Mesendoderm (in vitro differentiated cells): ENCODE data around the gene PARD3B.

Experiments used
- DNase-seq: peaks from one replicate; pipeline ENCODE4 v3.0.0; 2013
- H2AK5ac ChIP-seq: 2 replicates; pipeline ENCODE4 v1.6.1; 2013; ENCODE audit warnings: low read length, inconsistent platforms
- H2BK120ac ChIP-seq: 2 replicates; pipeline ENCODE4 v1.6.1; 2013; ENCODE audit warnings: low read depth, mild to moderate bottlenecking, low read length, moderate library complexity, mixed read lengths
- H2BK15ac ChIP-seq: replicated peaks from 2 replicates; pipeline ENCODE4 v1.6.1; 2013; ENCODE audit warnings: low read depth, mild to moderate bottlenecking, moderate library complexity
- H2BK5ac ChIP-seq: 2 replicates; pipeline ENCODE4 v1.6.1; 2013; ENCODE audit warnings: low read length, inconsistent platforms
- H3K18ac ChIP-seq: 2 replicates; pipeline ENCODE4 v1.6.1; 2013; ENCODE audit warnings: mild to moderate bottlenecking, low read length, mixed read lengths
- H3K23ac ChIP-seq: one replicate; pipeline ENCODE4 v1.6.1; 2013; ENCODE audit warnings: low read length
- H3K27ac ChIP-seq: 2 replicates; pipeline ENCODE4 v1.5.1; 2013; ENCODE audit warnings: low read depth, mild to moderate bottlenecking, inconsistent platforms, low read length, moderate library complexity
- H3K27me3 ChIP-seq: 2 replicates; pipeline ENCODE4 v1.6.1; 2013; ENCODE audit warnings: low read length, control low read depth, mild to moderate bottlenecking, inconsistent platforms; ENCODE audit not compliant: insufficient read depth, poor library complexity
- H3K36me3 ChIP-seq: 2 replicates; pipeline ENCODE4 v1.6.1; 2013; ENCODE audit warnings: low read length, inconsistent platforms; ENCODE audit not compliant: control insufficient read depth, insufficient read depth
- H3K4ac ChIP-seq: one replicate; pipeline ENCODE4 v1.6.1; 2013; ENCODE audit warnings: low read depth, mild to moderate bottlenecking, low read length, moderate library complexity
- H3K4me1 ChIP-seq: 2 replicates; pipeline ENCODE4 v1.6.1; 2013; ENCODE audit warnings: low read depth, low read length, inconsistent platforms; ENCODE audit not compliant: control insufficient read depth
- H3K4me2 ChIP-seq: 2 replicates; pipeline ENCODE4 v1.6.1; 2013; ENCODE audit warnings: low read length
- H3K4me3 ChIP-seq: 2 replicates; pipeline ENCODE4 v1.5.1; 2013; ENCODE audit warnings: mild to moderate bottlenecking, low read length
- H3K56ac ChIP-seq: one replicate; pipeline ENCODE4 v1.6.1; 2013; ENCODE audit warnings: low read length
- H3K79me1 ChIP-seq: 2 replicates; pipeline ENCODE4 v1.6.1; 2013; ENCODE audit warnings: low read length, inconsistent platforms
- H3K79me2 ChIP-seq: 2 replicates; pipeline ENCODE4 v1.6.1; 2013; ENCODE audit warnings: mild to moderate bottlenecking, low read length; ENCODE audit not compliant: control insufficient read depth, insufficient read depth
- H3K9ac ChIP-seq: 2 replicates; pipeline ENCODE4 v1.6.1; 2013; ENCODE audit warnings: low read length, inconsistent platforms
- H4K5ac ChIP-seq: one replicate; pipeline ENCODE4 v1.6.1; 2013; ENCODE audit warnings: low read length
- H4K8ac ChIP-seq: one replicate; pipeline ENCODE4 v1.6.1; 2013; ENCODE audit warnings: low read depth, mild to moderate bottlenecking, control low read depth, low read length, moderate library complexity
- WGBS: extraction: QIAGEN DNeasy Blood & Tissue Kit; methylation state at CpG from one replicate; pipeline ENCODE4 v1.1.7; 2013; ENCODE audit warnings: low lambda C conversion rate, missing lambda C conversion rate; ENCODE audit not compliant: insufficient coverage; ENCODE audit errors: extremely low coverage; 5-methylcytosine and 5-hydroxymethylcytosine counted together

The PARD3B gene

DNA sequence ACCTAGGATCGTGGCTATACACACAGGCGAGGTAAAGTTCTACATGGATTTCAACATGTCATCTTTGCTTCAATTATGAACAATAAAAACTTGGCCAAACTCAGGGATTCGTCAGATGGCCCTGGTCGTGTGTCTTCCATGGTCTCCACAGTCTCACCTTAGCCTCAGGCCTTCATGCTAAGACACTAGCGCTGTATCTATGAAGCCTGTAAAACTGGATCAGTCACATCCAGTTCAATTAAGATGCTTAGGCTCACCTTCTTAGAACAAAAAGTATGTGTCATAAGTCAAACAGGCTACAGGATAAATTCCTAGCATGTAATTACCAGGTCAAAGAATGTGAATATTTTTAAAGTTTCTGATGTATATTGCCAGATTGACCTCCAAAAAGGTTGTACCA is 1023.3 kb downstream of the PARD3B start:
- H3K56ac ChIP-seq, result no peak overlapping the region
- H4K8ac ChIP-seq, result no peak overlapping the region
- H2BK5ac ChIP-seq, result no peak overlapping the region
- H3K23ac ChIP-seq, result no peak overlapping the region
- no CpG with 5 or more reads among the region's 5 CpGs for WGBS
- H4K5ac ChIP-seq, result no peak overlapping the region
- H2AK5ac ChIP-seq, result no peak overlapping the region
- H3K9ac ChIP-seq, result no peak overlapping the region
- H3K27ac ChIP-seq, result no peak overlapping the region
- H3K4me2 ChIP-seq, result no peak overlapping the region
- H3K36me3 ChIP-seq, result no peaks in the 10 kb centered on the region
- no peaks in the 10 kb centered on the region for H3K79me2 ChIP-seq
- H3K4me3 ChIP-seq, result no peak overlapping the region
- H3K18ac ChIP-seq, result no peak overlapping the region
- DNase-seq, result no peak
- no peak overlapping the region for H2BK120ac ChIP-seq
- H3K27me3 ChIP-seq, result no peaks in the 10 kb centered on the region
- no peak overlapping the region for H2BK15ac ChIP-seq
- H3K4me1 ChIP-seq, result no peaks in the 10 kb centered on the region
- no peaks in the 10 kb centered on the region for H3K79me1 ChIP-seq
- no peak overlapping the region for H3K4ac ChIP-seq

DNA sequence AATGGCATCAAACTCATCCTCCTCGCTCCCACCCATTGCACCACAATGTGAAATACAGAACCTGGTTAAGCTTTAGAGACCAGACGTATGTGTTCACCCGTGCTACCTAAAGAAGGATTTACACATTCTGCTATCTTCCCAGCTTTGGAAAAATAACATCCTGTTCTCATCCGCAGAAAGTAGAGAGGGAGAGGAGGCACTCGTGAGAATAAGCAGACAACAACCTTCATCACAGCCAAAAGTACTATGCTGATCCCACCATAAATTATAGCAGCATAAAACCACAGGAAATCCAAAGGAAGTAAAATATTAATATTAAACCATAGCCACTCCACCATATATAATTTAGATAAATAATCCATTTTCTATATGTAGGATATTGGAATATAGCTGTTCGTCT is 1025.4 kb downstream of the PARD3B start:
- H3K79me2 ChIP-seq, result no peaks in the 10 kb centered on the region
- H3K4ac ChIP-seq, result no peak overlapping the region
- DNase-seq, result no peak
- no peak overlapping the region for H2BK120ac ChIP-seq
- no peak overlapping the region for H3K4me3 ChIP-seq
- no peak overlapping the region for H3K9ac ChIP-seq
- no peak overlapping the region for H3K27ac ChIP-seq
- no peaks in the 10 kb centered on the region for H3K4me1 ChIP-seq
- H4K8ac ChIP-seq, result no peak overlapping the region
- H3K56ac ChIP-seq, result no peak overlapping the region
- H3K79me1 ChIP-seq, result no peaks in the 10 kb centered on the region
- H3K23ac ChIP-seq, result no peak overlapping the region
- H3K36me3 ChIP-seq, result no peaks in the 10 kb centered on the region
- H2BK5ac ChIP-seq, result no peak overlapping the region
- no peak overlapping the region for H2BK15ac ChIP-seq
- H3K27me3 ChIP-seq, result no peaks in the 10 kb centered on the region
- no peak overlapping the region for H4K5ac ChIP-seq
- no peak overlapping the region for H3K4me2 ChIP-seq
- H3K18ac ChIP-seq, result no peak overlapping the region
- no peak overlapping the region for H2AK5ac ChIP-seq
- WGBS, result no CpG with 5 or more reads among the region's 6 CpGs

GRCh38 chr2:205571360-205571959 is 1026.2 kb downstream of the PARD3B start:
- H3K27ac ChIP-seq, result no peak overlapping the region
- no peak overlapping the region for H2BK5ac ChIP-seq
- H3K4me3 ChIP-seq, result no peak overlapping the region

DNA sequence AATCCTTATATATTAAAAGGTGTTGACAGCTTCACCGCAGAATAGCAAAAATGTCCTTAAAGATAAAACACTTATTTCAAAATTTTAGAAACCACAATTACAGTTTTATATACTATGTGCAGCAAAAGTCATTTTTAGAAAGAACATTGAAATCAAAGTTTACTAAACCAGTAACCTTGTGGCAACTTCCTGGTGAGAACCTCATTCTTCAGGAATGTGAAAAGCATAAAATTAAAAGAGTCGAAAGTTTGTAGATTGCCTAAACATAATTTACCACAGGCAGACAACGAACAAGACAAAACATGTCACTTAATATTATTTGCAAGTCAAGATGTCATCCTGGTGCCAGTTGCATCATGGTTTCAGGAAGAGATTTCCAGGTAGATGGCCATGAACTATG is 1028.7 kb downstream of the PARD3B start:
- Histone ChIP-seq H2BK5ac (no peak overlapping the region), H4K8ac (peak overlapping the region; percentile 39), H3K4me1 (no peaks in the 10 kb centered on the region), H3K27me3 (no peaks in the 10 kb centered on the region), H4K5ac (no peak overlapping the region), H3K23ac (no peak overlapping the region), H2BK120ac (no peak overlapping the region), H3K9ac (no peak overlapping the region), H3K56ac (no peak overlapping the region), H3K79me2 (no peaks in the 10 kb centered on the region), H2BK15ac (no peak overlapping the region), H3K79me1 (no peaks in the 10 kb centered on the region), H3K27ac (no peak overlapping the region), H3K36me3 (no peaks in the 10 kb centered on the region), H2AK5ac (no peak overlapping the region), H3K4me3 (no peak overlapping the region), H3K4me2 (no peak overlapping the region), H3K18ac (no peak overlapping the region), H3K4ac (no peak overlapping the region)
- WGBS, result no CpG with 5 or more reads among the region's 3 CpGs
- no peak for DNase-seq

More at GRCh38 chr2:205571360-205571959, 1026.2 kb downstream of the PARD3B start:
- Histone ChIP-seq H2BK120ac (no peak overlapping the region), H4K8ac (no peak overlapping the region), H2BK15ac (no peak overlapping the region), H3K4me2 (no peak overlapping the region), H3K79me1 (no peaks in the 10 kb centered on the region), H3K79me2 (no peaks in the 10 kb centered on the region), H3K9ac (no peak overlapping the region), H4K5ac (no peak overlapping the region), H3K23ac (no peak overlapping the region), H3K36me3 (no peaks in the 10 kb centered on the region), H3K27me3 (no peaks in the 10 kb centered on the region), H3K4me1 (no peaks in the 10 kb centered on the region), H3K56ac (no peak overlapping the region), H2AK5ac (no peak overlapping the region), H3K18ac (no peak overlapping the region), H3K4ac (no peak overlapping the region)
- DNase-seq, result no peak
- no CpG with 5 or more reads among the region's 5 CpGs for WGBS

DNA sequence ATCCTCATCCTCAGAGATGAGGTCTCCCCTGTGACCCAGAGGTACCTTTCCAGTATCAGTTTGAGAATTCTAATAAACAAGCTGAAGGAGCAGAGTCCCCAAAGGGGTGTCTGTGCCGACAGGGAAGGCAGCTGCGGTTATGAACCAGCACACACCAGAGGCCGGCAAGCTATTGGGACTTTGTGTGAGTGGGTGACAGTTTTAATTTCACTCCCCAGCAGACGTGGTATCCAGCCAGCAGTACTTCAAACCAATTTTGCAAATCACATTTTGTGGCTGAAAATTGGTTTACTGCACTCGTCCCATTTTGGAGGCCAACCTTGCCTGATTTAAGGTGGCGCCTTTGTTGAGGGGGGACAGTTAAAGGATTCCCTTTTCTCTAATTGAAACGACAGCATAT is 1034.1 kb downstream of the PARD3B start:
- no peaks in the 10 kb centered on the region for H3K27me3 ChIP-seq
- DNase-seq, result no peak
- no peak overlapping the region for H2AK5ac ChIP-seq
- WGBS, result no CpG with 5 or more reads among the region's 7 CpGs
- no peak overlapping the region for H3K4ac ChIP-seq
- no peak overlapping the region for H2BK120ac ChIP-seq
- no peak overlapping the region for H3K4me3 ChIP-seq
- no peak overlapping the region for H3K56ac ChIP-seq
- no peak overlapping the region for H3K9ac ChIP-seq
- no peak overlapping the region for H3K23ac ChIP-seq
- H3K36me3 ChIP-seq, result no peaks in the 10 kb centered on the region
- no peak overlapping the region for H4K5ac ChIP-seq
- no peak overlapping the region for H3K4me2 ChIP-seq
- H3K4me1 ChIP-seq, result no peaks in the 10 kb centered on the region
- no peaks in the 10 kb centered on the region for H3K79me1 ChIP-seq
- H3K27ac ChIP-seq, result no peak overlapping the region
- no peak overlapping the region for H4K8ac ChIP-seq
- no peaks in the 10 kb centered on the region for H3K79me2 ChIP-seq
- H2BK15ac ChIP-seq, result no peak overlapping the region
- H2BK5ac ChIP-seq, result no peak overlapping the region
- H3K18ac ChIP-seq, result no peak overlapping the region
